Activated CD4-positive, alpha-beta memory T cell treated with anti-CD3 and anti-CD28 coated beads for 36 hours (primary cell): ENCODE measurements around the gene UBA5. TPM values are rescaled to one million over a fixed set of nuclear protein-coding genes. Genes with fewer than 3 reads are reported as not detected.
"Not testable (repeated sequence)": the region's sequence is repeated elsewhere in the genome, so short reads cannot be mapped to it uniquely, and the experiment has no call there.

Source experiments
- CTCF ChIA-PET: fragments of 350-600 bp; sonication (Branson Sonifier 250); formaldehyde crosslinking; loops from one replicate; lab custom pipeline; 2021; ENCODE audit warnings: antibody characterized with exemption, inconsistent platforms; lab: Charles Lee
- POLR2A ChIA-PET: fragments of 350-600 bp; sonication (Branson Sonifier 250); formaldehyde crosslinking; loops from one replicate; lab custom pipeline; 2021; ENCODE audit warnings: antibody characterized with exemption; lab: Charles Lee
- DNase-seq: peaks from one replicate; pipeline ENCODE4 v3.0.0-alpha.2; 2020
- H3K27ac Mint-ChIP-seq: one replicate; pipeline ENCODE4 v1.8.0; 2021; ENCODE audit warnings: mixed read lengths
- H3K27me3 Mint-ChIP-seq: one replicate; pipeline ENCODE4 v1.8.0; 2021; ENCODE audit warnings: mixed read lengths
- H3K36me3 Mint-ChIP-seq: one replicate; pipeline ENCODE4 v1.8.0; 2021; ENCODE audit warnings: mixed read lengths
- H3K4me1 Mint-ChIP-seq: one replicate; pipeline ENCODE4 v1.8.0; 2021; ENCODE audit warnings: low read depth, mixed read lengths
- H3K4me3 Mint-ChIP-seq: one replicate; pipeline ENCODE4 v1.8.0; 2021; ENCODE audit warnings: mild to moderate bottlenecking, mixed read lengths
- H3K9me3 Mint-ChIP-seq: one replicate; pipeline ENCODE4 v1.8.0; 2021; ENCODE audit warnings: mixed read lengths
- intact Hi-C: fragments of 100-400 bp; cut with micrococcal nuclease; formaldehyde crosslinking; loops from one replicate; pipeline ENCODE4 v1.15.1; 2023
- total RNA-seq, 2 experiments: library from RNA; stranded (reverse); gene quantifications; one replicate each; pipeline ENCODE4 v1.2.3, GENCODE V29; 2021

Gene UBA5
- total RNA-seq, 2 experiments from 2014 or later: 50.4 to 58.3 TPM

DNA sequence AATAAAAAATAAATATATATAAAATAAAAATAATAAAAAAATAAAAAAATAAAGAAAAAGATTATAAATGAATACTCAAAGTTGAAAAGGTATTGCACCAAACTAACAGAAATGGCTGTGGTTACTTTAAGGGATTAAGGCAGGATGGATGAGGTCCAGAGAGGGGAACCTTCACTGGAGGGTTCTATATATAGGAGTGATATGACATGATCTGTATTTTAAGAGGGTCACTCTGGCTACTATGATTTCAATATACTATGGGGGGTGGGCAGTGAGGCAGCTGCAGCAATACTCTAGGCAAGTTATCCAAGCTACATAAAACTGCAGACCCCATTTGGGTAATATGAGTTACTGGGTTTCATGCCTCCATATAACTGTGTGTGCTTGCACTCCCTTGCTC is 25.1 kb upstream of the UBA5 start:
- H3K4me1 Mint-ChIP-seq: peaks cover under 1% of the 10 kb centered on the region

GRCh38 chr3:132637590-132637989 is 22.5 kb upstream of the UBA5 start:
- Mint-ChIP-seq H3K27me3 (no peaks in the 10 kb centered on the region), H3K4me3 (no peak overlapping the region), H3K27ac (no peak overlapping the region), H3K9me3 (no peaks in the 10 kb centered on the region), H3K36me3 (peaks cover 21% of the 10 kb centered on the region), H3K4me1 (no peaks in the 10 kb centered on the region)
- ChIA-PET POLR2A (no interaction called here), CTCF (interaction anchor here (0.7 to 6.8 kb wide), 2 partner anchors 95 to 102 kb away, joined by 3 to 172 read pairs; no protein-coding TSS in a partner anchor)
- intact Hi-C loops: no loop called here
- DNase-seq: no peak

More for the DNA sequence above, 25.1 kb upstream of the UBA5 start:
- ChIA-PET CTCF (interaction anchor here (2.4 kb wide), 1 partner anchor 99 kb away, joined by 10 read pairs; no protein-coding TSS in a partner anchor), POLR2A (no interaction called here)
- H3K4me3 Mint-ChIP-seq: no peak overlapping the region
- no peaks in the 10 kb centered on the region for H3K9me3 Mint-ChIP-seq
- intact Hi-C loops: no loop called here
- H3K36me3 Mint-ChIP-seq: peaks cover 21% of the 10 kb centered on the region
- DNase-seq: no peak
- H3K27me3 Mint-ChIP-seq: no peaks in the 10 kb centered on the region
- H3K27ac Mint-ChIP-seq: no peak overlapping the region

GRCh38 chr3:132638706-132639105 is 21.4 kb upstream of the UBA5 start:
- Mint-ChIP-seq H3K27ac (no peak overlapping the region), H3K4me1 (no peaks in the 10 kb centered on the region), H3K4me3 (no peak overlapping the region), H3K27me3 (no peaks in the 10 kb centered on the region), H3K36me3 (peaks cover 21% of the 10 kb centered on the region), H3K9me3 (no peaks in the 10 kb centered on the region)
- ChIA-PET CTCF (interaction anchor here (1.1 to 6.8 kb wide), 3 partner anchors 18 to 103 kb away, joined by 3 to 172 read pairs (median 5); no protein-coding TSS in a partner anchor), POLR2A (no interaction called here)
- intact Hi-C loops: no loop called here
- DNase-seq: no peak

GRCh38 chr3:132641427-132641826 is 18.7 kb upstream of the UBA5 start:
- H3K36me3 Mint-ChIP-seq: peaks cover 15% of the 10 kb centered on the region
- intact Hi-C loops, H3K4me1 Mint-ChIP-seq, POLR2A ChIA-PET, H3K9me3 Mint-ChIP-seq, H3K27me3 Mint-ChIP-seq, H3K4me3 Mint-ChIP-seq, H3K27ac Mint-ChIP-seq, DNase-seq: not testable (repeated sequence)
- CTCF ChIA-PET: interaction anchor here (0.9 to 6.8 kb wide), 14 partner anchors 9 to 290 kb away, joined by 3 to 172 read pairs (median 6); partner anchors contain the start of genes ACAD11 and UBA5

DNA sequence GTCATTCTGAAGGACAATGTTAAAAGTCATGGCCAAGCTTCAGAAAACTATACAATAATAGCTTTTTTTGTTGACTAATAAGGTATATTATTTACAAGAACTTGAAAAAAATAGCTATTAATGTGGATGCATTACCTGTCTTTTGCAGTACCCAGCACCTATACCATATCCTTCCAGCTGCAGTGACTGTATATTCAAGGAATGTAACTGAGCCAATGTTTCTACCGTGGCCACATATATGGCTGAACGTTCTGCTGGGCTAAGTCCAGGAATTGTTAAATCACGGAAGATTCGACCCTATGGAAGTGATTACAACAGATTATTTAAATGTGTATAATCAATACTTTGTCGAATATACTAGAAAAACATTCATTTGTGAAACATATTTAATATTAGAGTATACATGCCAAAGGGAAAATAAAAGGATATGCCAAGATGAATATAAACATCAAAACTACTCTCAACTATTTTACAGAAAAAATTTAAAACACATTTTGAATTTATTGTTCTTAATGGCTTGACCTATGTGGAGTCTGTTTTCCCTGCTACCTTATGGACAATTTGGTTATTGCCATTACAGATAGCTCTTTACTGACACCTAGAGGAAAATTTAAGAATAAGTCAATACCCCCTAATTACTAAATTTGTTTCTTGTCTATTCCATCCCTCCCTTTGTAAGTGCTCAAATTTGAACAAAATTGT is 18.1 kb upstream of the UBA5 start:
- ChIA-PET POLR2A (no interaction called here), CTCF (interaction anchor here (0.9 to 6.8 kb wide), 22 partner anchors 9 to 293 kb away, joined by 3 to 172 read pairs (median 5); partner anchors contain the start of genes ACAD11 and UBA5)
- H3K27ac Mint-ChIP-seq: no peak overlapping the region
- no peaks in the 10 kb centered on the region for H3K4me1 Mint-ChIP-seq
- intact Hi-C loops: loop anchor here (1.0 kb wide), 2 partner anchors 106 to 290 kb away; no protein-coding TSS in a partner anchor
- DNase-seq: no peak
- H3K4me3 Mint-ChIP-seq: no peak overlapping the region
- H3K27me3 Mint-ChIP-seq: no peaks in the 10 kb centered on the region
- H3K36me3 Mint-ChIP-seq: peaks cover 15% of the 10 kb centered on the region
- H3K9me3 Mint-ChIP-seq: no peaks in the 10 kb centered on the region

- DNase-seq: no peak
- H3K27me3 Mint-ChIP-seq: no peaks in the 10 kb centered on the region
- H3K4me3 Mint-ChIP-seq: no peak overlapping the region
- ChIA-PET POLR2A (interaction anchor here (1.7 kb wide), 1 partner anchor 18 kb away, joined by 5 read pairs; the partner anchor contains the start of gene UBA5), CTCF (interaction anchor here (1.0 to 6.8 kb wide), 22 partner anchors 8 to 294 kb away, joined by 3 to 172 read pairs (median 5); partner anchors contain the start of genes ACAD11 and UBA5)
- H3K36me3 Mint-ChIP-seq: peaks cover 12% of the 10 kb centered on the region
- no peaks in the 10 kb centered on the region for H3K4me1 Mint-ChIP-seq
- intact Hi-C loops: loop anchor here (1.0 kb wide), 2 partner anchors 106 to 290 kb away; no protein-coding TSS in a partner anchor
- H3K27ac Mint-ChIP-seq: no peak overlapping the region
- no peaks in the 10 kb centered on the region for H3K9me3 Mint-ChIP-seq
Observed at GRCh38 chr3:132642539-132642847, 17.6 kb upstream of the UBA5 start.

GRCh38 chr3:132643366-132643765 is 16.8 kb upstream of the UBA5 start:
- intact Hi-C loops: no loop called here
- ChIA-PET POLR2A (interaction anchor here (1.7 kb wide), 1 partner anchor 17 kb away, joined by 5 read pairs; the partner anchor contains the start of gene UBA5), CTCF (interaction anchor here (0.7 to 6.8 kb wide), 18 partner anchors 10 to 295 kb away, joined by 3 to 172 read pairs (median 4); partner anchors contain the start of genes ACAD11 and UBA5)
- H3K9me3 Mint-ChIP-seq: no peaks in the 10 kb centered on the region
- no peak overlapping the region for H3K4me3 Mint-ChIP-seq
- H3K4me1 Mint-ChIP-seq: no peaks in the 10 kb centered on the region
- H3K27ac Mint-ChIP-seq: no peak overlapping the region
- H3K27me3 Mint-ChIP-seq: no peaks in the 10 kb centered on the region
- no peak for DNase-seq
- peaks cover 9% of the 10 kb centered on the region for H3K36me3 Mint-ChIP-seq

GRCh38 chr3:132645058-132645457 is 15.1 kb upstream of the UBA5 start:
- Mint-ChIP-seq H3K9me3 (no peaks in the 10 kb centered on the region), H3K4me1 (no peaks in the 10 kb centered on the region), H3K27me3 (no peaks in the 10 kb centered on the region), H3K36me3 (no peaks in the 10 kb centered on the region), H3K27ac (no peak overlapping the region), H3K4me3 (no peak overlapping the region)
- CTCF ChIA-PET: interaction anchor here (2.0 kb wide), 1 partner anchor 109 kb away, joined by 10 read pairs; no protein-coding TSS in a partner anchor
- intact Hi-C loops: no loop called here
- DNase-seq: no peak
- POLR2A ChIA-PET: no interaction called here

GRCh38 chr3:132650153-132650552 is 10.0 kb upstream of the UBA5 start:
- CTCF ChIA-PET: interaction anchor here (0.8 kb wide), 1 partner anchor 8 kb away, joined by 3 read pairs; no protein-coding TSS in a partner anchor
- Mint-ChIP-seq H3K36me3 (no peaks in the 10 kb centered on the region), H3K4me3 (no peak overlapping the region), H3K27ac (no peak overlapping the region), H3K27me3 (no peaks in the 10 kb centered on the region), H3K9me3 (no peaks in the 10 kb centered on the region), H3K4me1 (peaks cover 2% of the 10 kb centered on the region)
- POLR2A ChIA-PET: no interaction called here
- intact Hi-C loops: loop anchor here (10.0 kb wide), 1 partner anchor 795 kb away; no protein-coding TSS in a partner anchor
- DNase-seq: no peak

GRCh38 chr3:132652640-132653270 is 7.4 kb upstream of the UBA5 start:
- Mint-ChIP-seq H3K27me3 (no peaks in the 10 kb centered on the region), H3K27ac (no peak overlapping the region), H3K4me1 (peaks cover 10% of the 10 kb centered on the region), H3K36me3 (peaks cover 2% of the 10 kb centered on the region), H3K4me3 (no peak overlapping the region), H3K9me3 (no peaks in the 10 kb centered on the region)
- no peak for DNase-seq
- ChIA-PET CTCF (interaction anchor here (0.7 to 2.8 kb wide), 3 partner anchors 10 to 949 kb away, joined by 3 to 14 read pairs (median 5); no protein-coding TSS in a partner anchor), POLR2A (no interaction called here)
- intact Hi-C loops: loop anchor here (10.0 kb wide), 1 partner anchor 792 kb away; no protein-coding TSS in a partner anchor

DNA sequence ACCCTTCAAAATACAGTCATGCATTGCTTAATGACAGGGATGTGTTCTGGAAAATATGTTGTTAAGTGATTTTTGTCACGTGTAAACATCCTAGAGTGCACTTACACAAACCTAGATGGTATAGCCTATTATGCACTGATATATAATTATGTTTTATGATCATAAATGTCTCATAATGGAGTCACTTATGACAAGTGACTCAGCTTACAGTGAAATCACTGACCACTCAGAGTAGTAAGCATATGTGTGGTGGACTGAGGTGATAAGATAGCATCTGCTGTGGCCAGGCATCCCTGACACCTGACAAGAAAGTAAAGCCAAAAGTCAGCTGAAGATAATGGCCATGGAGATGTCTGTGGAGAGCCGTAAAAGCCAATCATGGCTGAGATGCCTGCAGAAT is 5.9 kb upstream of the UBA5 start:
- H3K27ac Mint-ChIP-seq: no peak overlapping the region
- ChIA-PET POLR2A (no interaction called here), CTCF (interaction anchor here (2.8 kb wide), 1 partner anchor 12 kb away, joined by 14 read pairs; no protein-coding TSS in a partner anchor)
- H3K9me3 Mint-ChIP-seq: no peaks in the 10 kb centered on the region
- peaks cover 22% of the 10 kb centered on the region for H3K4me1 Mint-ChIP-seq
- peaks cover 2% of the 10 kb centered on the region for H3K36me3 Mint-ChIP-seq
- H3K27me3 Mint-ChIP-seq: no peaks in the 10 kb centered on the region
- intact Hi-C loops: loop anchor here (10.0 kb wide), 1 partner anchor 791 kb away; no protein-coding TSS in a partner anchor
- no peak for DNase-seq
- no peak overlapping the region for H3K4me3 Mint-ChIP-seq
